Astrocyte of the spinal cord (primary cell): ENCODE results near the gene PCDHA12.
"Not testable (repeated sequence)": the region's sequence is repeated elsewhere in the genome, so short reads cannot be mapped to it uniquely, and the experiment has no call there.

Experiments
- DNase-seq: peaks from one replicate; pipeline ENCODE4 v3.0.0; 2011; ENCODE audit warnings: low read depth, low spot score
- H3K4me3 ChIP-seq: 2 replicates; pipeline ENCODE4 v1.5.1; 2011; ENCODE audit warnings: low read depth, mild to moderate bottlenecking, low read length, moderate library complexity
- in situ Hi-C: cut with HindIII; loops from 2 replicates; pipeline ENCODE4 v1.10.0; 2017; ENCODE audit warnings: low sequenced_read_pairs
- TF ChIP-seq, protein P1 (sequence below): IDR thresholded peaks from 2 replicates; pipeline ENCODE4 v1.5.1; 2012; ENCODE audit warnings: low read depth, mild to moderate bottlenecking, low read length, inconsistent platforms

PCDHA12 gene

DNA sequence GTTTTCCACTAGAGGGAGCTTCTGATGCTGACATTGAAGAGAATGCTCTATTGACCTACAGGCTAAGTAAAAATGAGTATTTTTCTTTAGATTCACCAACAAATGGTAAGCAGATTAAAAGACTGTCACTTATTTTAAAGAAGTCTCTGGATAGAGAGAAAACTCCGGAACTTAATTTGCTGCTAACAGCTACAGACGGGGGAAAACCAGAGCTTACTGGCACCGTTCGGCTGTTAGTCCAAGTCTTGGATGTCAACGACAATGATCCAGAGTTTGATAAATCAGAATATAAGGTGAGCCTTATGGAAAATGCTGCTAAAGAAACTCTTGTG, 5.6 kb upstream of the PCDHA12 start:
- TF ChIP-seq, protein P1, sequence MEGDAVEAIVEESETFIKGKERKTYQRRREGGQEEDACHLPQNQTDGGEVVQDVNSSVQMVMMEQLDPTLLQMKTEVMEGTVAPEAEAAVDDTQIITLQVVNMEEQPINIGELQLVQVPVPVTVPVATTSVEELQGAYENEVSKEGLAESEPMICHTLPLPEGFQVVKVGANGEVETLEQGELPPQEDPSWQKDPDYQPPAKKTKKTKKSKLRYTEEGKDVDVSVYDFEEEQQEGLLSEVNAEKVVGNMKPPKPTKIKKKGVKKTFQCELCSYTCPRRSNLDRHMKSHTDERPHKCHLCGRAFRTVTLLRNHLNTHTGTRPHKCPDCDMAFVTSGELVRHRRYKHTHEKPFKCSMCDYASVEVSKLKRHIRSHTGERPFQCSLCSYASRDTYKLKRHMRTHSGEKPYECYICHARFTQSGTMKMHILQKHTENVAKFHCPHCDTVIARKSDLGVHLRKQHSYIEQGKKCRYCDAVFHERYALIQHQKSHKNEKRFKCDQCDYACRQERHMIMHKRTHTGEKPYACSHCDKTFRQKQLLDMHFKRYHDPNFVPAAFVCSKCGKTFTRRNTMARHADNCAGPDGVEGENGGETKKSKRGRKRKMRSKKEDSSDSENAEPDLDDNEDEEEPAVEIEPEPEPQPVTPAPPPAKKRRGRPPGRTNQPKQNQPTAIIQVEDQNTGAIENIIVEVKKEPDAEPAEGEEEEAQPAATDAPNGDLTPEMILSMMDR: no peak
- no peak overlapping the region for H3K4me3 ChIP-seq
- DNase-seq: no peak
- in situ Hi-C loops: no loop called here

DNA sequence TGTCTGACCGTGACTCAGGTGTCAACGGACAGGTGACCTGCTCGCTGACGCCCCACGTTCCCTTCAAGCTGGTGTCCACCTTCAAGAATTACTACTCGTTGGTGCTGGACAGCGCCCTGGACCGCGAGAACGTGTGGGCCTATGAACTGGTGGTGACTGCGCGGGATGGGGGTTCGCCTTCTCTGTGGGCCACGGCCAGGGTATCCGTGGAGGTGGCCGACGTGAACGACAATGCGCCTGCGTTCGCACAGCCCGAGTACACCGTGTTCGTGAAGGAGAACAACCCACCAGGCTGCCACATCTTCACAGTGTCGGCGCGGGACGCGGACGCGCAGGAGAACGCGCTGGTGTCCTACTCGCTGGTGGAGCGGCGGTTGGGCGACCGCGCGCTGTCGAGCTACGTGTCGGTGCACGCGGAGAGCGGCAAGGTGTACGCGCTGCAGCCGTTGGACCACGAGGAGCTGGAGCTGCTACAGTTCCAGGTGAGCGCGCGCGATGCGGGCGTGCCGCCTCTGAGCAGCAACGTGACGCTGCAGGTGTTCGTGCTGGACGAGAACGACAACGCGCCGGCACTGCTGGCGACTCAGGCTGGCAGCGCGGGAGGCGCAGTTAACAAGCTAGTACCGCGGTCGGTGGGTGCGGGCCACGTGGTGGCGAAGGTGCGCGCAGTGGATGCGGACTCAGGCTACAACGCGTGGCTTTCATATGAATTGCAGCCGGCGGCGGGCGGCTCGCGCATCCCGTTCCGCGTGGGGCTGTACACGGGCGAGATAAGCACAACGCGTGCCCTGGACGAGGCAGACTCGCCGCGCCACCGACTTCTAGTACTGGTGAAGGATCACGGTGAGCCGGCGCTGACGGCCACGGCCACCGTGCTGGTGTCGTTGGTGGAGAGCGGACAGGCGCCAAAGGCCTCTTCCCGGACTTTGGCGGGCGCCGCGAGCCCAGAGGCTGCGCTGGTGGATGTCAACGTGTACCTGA, 4.6 kb upstream of the PCDHA12 start:
- in situ Hi-C loops: no loop called here
- no peak overlapping the region for H3K4me3 ChIP-seq
- TF ChIP-seq, protein P1: no peak
- DNase-seq: no peak

DNA sequence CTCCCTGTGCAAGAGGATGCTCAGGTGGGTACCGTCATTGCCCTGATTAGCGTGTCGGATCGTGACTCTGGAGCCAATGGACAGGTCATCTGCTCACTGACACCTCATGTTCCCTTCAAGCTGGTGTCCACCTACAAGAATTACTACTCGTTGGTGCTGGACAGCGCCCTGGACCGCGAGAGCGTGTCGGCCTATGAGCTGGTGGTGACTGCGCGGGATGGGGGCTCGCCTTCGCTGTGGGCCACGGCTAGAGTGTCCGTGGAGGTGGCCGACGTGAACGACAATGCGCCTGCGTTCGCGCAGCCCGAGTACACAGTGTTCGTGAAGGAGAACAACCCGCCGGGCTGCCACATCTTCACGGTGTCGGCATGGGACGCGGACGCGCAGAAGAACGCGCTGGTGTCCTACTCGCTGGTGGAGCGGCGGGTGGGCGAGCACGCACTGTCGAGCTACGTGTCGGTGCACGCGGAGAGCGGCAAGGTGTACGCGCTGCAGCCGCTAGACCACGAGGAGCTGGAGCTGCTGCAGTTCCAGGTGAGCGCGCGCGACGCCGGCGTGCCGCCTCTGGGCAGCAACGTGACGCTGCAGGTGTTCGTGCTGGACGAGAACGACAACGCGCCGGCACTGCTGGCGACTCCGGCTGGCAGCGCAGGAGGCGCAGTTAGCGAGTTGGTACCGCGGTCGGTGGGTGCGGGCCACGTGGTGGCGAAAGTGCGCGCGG, 1.6 kb downstream of the PCDHA12 start:
- H3K4me3 ChIP-seq, DNase-seq, in situ Hi-C loops: not testable (repeated sequence)

DNA sequence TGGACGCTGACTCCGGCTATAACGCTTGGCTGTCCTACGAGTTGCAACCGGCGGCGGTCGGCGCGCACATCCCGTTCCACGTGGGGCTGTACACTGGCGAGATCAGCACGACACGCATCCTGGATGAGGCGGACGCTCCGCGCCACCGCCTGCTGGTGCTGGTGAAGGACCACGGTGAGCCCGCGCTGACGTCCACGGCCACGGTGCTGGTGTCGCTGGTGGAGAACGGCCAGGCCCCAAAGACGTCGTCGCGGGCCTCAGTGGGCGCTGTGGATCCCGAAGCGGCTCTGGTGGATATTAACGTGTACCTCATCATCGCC, 2.1 kb downstream of the PCDHA12 start:
- no peak overlapping the region for H3K4me3 ChIP-seq
- DNase-seq: no peak
- in situ Hi-C loops: no loop called here
- TF ChIP-seq, protein P1: no peak

DNA sequence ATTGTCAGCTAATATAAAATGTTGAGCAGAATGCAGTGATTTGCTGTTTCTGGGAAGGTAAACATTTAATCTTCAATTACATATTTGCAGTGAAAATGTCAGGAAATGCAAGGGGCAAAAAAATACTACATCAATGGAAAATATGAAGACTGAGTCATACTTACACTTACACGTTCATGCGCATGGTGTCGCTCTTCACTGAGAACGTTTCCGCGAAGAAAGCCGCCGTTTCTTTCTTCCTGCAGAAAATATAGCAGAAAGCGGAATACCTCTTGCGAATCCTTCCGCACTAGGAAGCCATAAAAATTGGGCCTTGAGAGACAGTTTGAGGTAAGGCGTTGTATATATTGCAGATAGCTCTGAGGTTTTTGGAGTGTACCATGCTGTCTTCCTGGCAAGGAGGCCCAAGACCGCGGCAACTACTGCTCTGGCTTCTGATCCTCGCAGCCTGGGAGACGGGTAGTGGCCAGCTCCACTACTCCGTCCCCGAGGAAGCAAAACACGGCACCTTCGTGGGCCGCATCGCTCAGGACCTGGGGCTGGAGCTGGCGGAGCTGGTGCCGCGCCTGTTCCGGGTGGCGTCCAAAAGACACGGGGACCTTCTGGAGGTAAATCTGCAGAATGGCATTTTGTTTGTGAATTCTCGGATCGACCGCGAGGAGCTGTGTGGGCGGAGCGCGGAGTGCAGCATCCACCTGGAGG, 6.9 kb downstream of the PCDHA12 start, which contains the start of gene PCDHA13:
Gene PCDHA13 (plus strand): TSS at position 236 of the 702 bp plus-strand sequence. CDS start 145 bp downstream, at position 381.
- in situ Hi-C loops: no loop called here
- TF ChIP-seq, protein P1: no peak
- no peak for DNase-seq
- H3K4me3 ChIP-seq: no peak within 1 kb of the TSS

DNA sequence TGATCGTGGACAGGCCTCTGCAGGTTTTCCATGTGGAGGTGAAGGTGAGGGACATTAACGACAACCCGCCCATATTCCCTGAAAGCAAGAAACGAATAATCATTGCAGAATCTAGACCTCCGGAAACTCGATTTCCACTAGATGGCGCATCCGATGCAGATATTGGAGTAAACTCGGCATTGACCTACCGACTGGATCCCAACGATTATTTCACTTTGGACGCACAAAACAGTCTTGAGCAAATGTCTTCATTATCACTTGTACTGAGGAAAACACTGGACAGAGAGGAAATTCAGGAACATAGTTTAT, 7.4 kb downstream of the PCDHA12 start:
- no peak overlapping the region for H3K4me3 ChIP-seq
- in situ Hi-C loops: no loop called here
- no peak for DNase-seq
- TF ChIP-seq, protein P1: no peak
